Stimulated activated CD8-positive, alpha-beta memory T cell treated with anti-CD3 and anti-CD28 coated beads, Interleukin-12 subunit alpha, Interleukin-12 subunit beta, amount 100 ng/mL, for 1 hour (primary cell): Measurements from ENCODE around the gene TLR9.
A peak's percentile ranks its signal among the peaks of the same experiment; 100 is the strongest.
"Not testable (repeated sequence)": the region's sequence is repeated elsewhere in the genome, so short reads cannot be mapped to it uniquely, and the experiment has no call there.

Experiments used
- DNase-seq: peaks from one replicate; pipeline ENCODE4 v3.0.0-alpha.2; 2020; ENCODE audit warnings: low read depth

TLR9 gene

GRCh38 chr3:52225452-52226228, at the start of gene TLR9:
Gene TLR9, minus strand, starts transcription at chr3:52225645. Its CDS starts 116 bp downstream, at chr3:52225529.
- DNase-seq: no peak

GRCh38 chr3:52274781-52275180, 49.3 kb upstream of the TLR9 start:
- not testable (repeated sequence) for DNase-seq

- DNase-seq: no peak
Measured at GRCh38 chr3:52272831-52273230, 47.4 kb upstream of the TLR9 start.

- not testable (repeated sequence) for DNase-seq
Measured at GRCh38 chr3:52272172-52272571, 46.7 kb upstream of the TLR9 start.

- no peak for DNase-seq
Measured at GRCh38 chr3:52270252-52270754, 44.9 kb upstream of the TLR9 start.

- no peak for DNase-seq
Measured at GRCh38 chr3:52269776-52270175, 44.3 kb upstream of the TLR9 start.

GRCh38 chr3:52268036-52268435, 42.6 kb upstream of the TLR9 start:
- no peak for DNase-seq

- no peak for DNase-seq
Measured at GRCh38 chr3:52265387-52265786, 39.9 kb upstream of the TLR9 start.

- no peak for DNase-seq
Measured at GRCh38 chr3:52262447-52262846, 37.0 kb upstream of the TLR9 start.

- no peak for DNase-seq
Measured at GRCh38 chr3:52259448-52259847, 34.0 kb upstream of the TLR9 start.

GRCh38 chr3:52259035-52259434, 33.6 kb upstream of the TLR9 start:
- DNase-seq: no peak

- no peak for DNase-seq
Measured at GRCh38 chr3:52257911-52258310, 32.5 kb upstream of the TLR9 start.

- DNase-seq: no peak
Measured at GRCh38 chr3:52256622-52257021, 31.2 kb upstream of the TLR9 start.

GRCh38 chr3:52256159-52256558, 30.7 kb upstream of the TLR9 start:
- no peak for DNase-seq

GRCh38 chr3:52254608-52255007, 29.2 kb upstream of the TLR9 start:
- DNase-seq: no peak

- DNase-seq: peak; percentile 64
Measured at GRCh38 chr3:52253314-52254304, 28.2 kb upstream of the TLR9 start.

- DNase-seq: no peak
Measured at GRCh38 chr3:52250122-52250521, 24.7 kb upstream of the TLR9 start.

- DNase-seq: no peak
Measured at GRCh38 chr3:52249683-52250082, 24.2 kb upstream of the TLR9 start.

- DNase-seq: no peak
Measured at GRCh38 chr3:52248816-52249547, 23.5 kb upstream of the TLR9 start.

GRCh38 chr3:52248165-52248541, 22.7 kb upstream of the TLR9 start:
- DNase-seq: no peak

- no peak for DNase-seq
Measured at GRCh38 chr3:52247409-52248164, 22.1 kb upstream of the TLR9 start.
